GM13977 (cell line): ENCODE data around the gene ALG14.
A peak's percentile ranks its signal among the peaks of the same experiment; 100 is the strongest.

ENCODE experiments used
- DNase-seq: peaks from one replicate; pipeline ENCODE4 v3.0.0; 2012; ENCODE audit warnings: low spot score
- in situ Hi-C: fragments of 300-500 bp; cut with MboI; formaldehyde crosslinking; loops from one replicate; pipeline ENCODE4 v1.12.0; 2022; ENCODE audit warnings: low sequenced_read_pairs, low pct_unique_long_range_greater_than_20kb, mixed read lengths, inconsistent platforms; ENCODE audit not compliant: unreplicated experiment
- TF ChIP-seq, protein P1 (sequence below): IDR thresholded peaks from 2 replicates; pipeline ENCODE4 v1.5.1; 2012; ENCODE audit warnings: mild to moderate bottlenecking, control low read depth; ENCODE audit not compliant: insufficient read depth; ENCODE audit errors: extremely low read depth, missing control alignments

Gene ALG14

DNA sequence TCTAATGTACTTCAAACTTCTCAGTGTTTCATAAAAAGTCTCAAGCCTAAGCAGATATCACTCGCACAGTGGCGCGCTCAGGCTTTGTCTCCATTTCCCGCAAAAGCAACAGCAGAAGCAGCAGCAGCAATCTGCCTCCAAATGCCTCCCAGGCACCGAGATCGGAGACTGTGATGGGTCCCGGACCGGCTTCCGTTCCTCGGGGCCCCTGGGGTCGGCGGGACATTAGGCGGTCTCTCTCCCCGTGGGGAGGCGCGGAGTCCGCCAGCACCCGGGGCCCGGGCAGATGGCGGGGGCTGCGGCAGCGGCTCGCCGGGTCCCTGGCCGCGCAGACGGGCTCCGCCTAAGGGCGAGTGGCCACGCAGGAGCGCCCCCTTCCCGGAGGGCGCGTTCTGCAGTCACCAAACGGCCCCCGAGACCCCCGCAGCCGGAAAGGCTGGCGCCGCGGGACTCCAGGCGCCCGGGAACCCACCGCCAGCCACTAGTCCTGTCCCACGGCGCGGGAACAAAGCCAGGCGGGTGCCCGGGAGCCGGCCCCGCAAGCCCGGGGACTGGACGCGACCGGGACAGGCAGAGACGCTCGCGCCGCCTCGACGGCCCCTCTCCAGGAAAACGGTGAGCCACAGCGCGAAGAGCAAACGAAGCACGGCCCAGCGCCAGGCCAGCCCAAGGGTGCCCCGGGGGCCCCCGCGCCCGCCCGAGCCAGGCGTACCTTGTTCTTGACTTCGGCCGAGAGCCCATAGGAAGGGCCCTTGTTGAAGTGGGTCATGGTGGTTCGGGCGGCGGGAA lies 146.4 kb downstream of the ALG14 start:
- TF ChIP-seq, protein P1, sequence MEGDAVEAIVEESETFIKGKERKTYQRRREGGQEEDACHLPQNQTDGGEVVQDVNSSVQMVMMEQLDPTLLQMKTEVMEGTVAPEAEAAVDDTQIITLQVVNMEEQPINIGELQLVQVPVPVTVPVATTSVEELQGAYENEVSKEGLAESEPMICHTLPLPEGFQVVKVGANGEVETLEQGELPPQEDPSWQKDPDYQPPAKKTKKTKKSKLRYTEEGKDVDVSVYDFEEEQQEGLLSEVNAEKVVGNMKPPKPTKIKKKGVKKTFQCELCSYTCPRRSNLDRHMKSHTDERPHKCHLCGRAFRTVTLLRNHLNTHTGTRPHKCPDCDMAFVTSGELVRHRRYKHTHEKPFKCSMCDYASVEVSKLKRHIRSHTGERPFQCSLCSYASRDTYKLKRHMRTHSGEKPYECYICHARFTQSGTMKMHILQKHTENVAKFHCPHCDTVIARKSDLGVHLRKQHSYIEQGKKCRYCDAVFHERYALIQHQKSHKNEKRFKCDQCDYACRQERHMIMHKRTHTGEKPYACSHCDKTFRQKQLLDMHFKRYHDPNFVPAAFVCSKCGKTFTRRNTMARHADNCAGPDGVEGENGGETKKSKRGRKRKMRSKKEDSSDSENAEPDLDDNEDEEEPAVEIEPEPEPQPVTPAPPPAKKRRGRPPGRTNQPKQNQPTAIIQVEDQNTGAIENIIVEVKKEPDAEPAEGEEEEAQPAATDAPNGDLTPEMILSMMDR, result peak; percentile 27
- DNase-seq, result peak; percentile 67
- in situ Hi-C loops, result no loop called here

DNA sequence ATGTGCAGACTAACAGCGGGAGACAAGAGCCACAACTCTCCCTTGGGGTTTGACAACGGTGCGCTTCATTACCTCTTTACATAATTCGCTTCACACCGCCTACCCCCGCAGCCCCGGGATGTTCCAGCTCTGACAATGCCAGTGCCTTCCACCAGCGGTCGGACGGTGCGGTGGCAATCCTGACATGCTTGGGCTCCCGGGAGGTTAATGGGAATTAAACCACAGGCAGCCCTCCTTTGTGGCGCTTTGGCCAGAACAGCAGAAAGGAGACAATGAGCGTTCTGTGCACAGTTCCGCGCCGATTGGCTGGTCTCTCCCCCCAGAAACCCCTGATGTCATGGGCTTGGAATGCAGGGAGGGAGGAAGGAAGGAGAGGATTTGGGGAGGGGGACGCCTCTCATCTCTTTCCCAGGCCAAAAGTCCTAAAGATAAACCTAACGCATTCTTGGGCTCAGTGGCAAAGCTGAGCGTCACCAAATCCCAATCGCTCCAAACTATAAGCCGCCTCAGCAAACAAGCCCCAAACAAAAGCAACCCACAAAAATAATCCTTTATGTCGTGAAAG lies 147.1 kb downstream of the ALG14 start:
- in situ Hi-C loops, result no loop called here
- TF ChIP-seq, protein P1, result no peak
- DNase-seq, result peak; percentile 46

DNA sequence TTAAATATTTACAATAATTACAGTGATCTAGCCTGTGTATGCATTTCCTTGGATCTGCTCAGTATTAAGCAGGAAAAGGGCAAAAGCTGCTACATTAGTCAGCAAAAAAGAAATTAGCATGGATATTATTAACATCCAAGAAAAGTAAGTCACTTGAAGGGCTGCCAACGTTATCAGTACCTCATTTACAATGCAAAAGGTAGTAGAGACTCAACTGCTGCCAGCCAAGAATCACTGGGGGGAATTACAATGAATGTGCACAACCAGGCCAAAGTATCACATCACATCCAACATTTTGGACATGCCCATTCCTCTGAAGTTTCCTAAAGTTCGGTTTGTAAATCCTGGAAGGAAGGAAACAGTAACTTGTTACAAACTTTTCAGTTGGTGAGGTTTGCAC lies 147.7 kb downstream of the ALG14 start:
- TF ChIP-seq, protein P1, result no peak
- in situ Hi-C loops, result no loop called here
- DNase-seq, result no peak
